ENCODE results near the gene UQCC2.

- TF ChIP-seq CTCF (conservative IDR thresholded peaks at IDR 0.05 in 1 of 2, IDR thresholded peaks at IDR 0.05 in 1 of 2; ENCODE audit: extremely low read depth in 1 of 2, insufficient read depth in 1 of 2, low read depth in 1 of 2, low read length in 2 of 2) (no peak), EZH2 (IDR thresholded peaks at IDR 0.05; ENCODE audit: borderline replicate concordance, low read length) (no peak)
Measured at GRCh38 chr6:33725891-33726673, 14.6 kb upstream of the UQCC2 start.

Measured in mammary epithelial cell (primary cell).